Measurements from ENCODE around the gene DIPK2A. TPM values are rescaled to one million over a fixed set of nuclear protein-coding genes. Genes with fewer than 3 reads are reported as not detected.

The DIPK2A gene
- total and polyA plus RNA-seq, 2 experiments from 2014 or later, result 46.1 to 90.8 TPM

- H3K27ac ChIP-seq, result no peak overlapping the region
- no peaks in the 10 kb centered on the region for H3K9me3 ChIP-seq (ENCODE audit: low read depth)
- no peak for TF ChIP-seq EZH2 (IDR thresholded peaks at IDR 0.05; ENCODE audit: borderline replicate concordance)
- TF ChIP-seq EZH2phosphoT487 (IDR thresholded peaks at IDR 0.05; ENCODE audit: low read depth, severe bottlenecking, unreplicated experiment), result no peak
- no peak for TF ChIP-seq CTCF (IDR thresholded peaks at IDR 0.05; ENCODE audit: poor library complexity)
- 100% methylated on average over 1 of the region's 1 CpG for WGBS (ENCODE audit: low lambda C conversion rate, missing lambda C conversion rate)
- H3K79me2 ChIP-seq, result no peaks in the 10 kb centered on the region
- no peak for DNase-seq (ENCODE audit: low spot score)
- H3K4me3 ChIP-seq, result no peak overlapping the region
- H3K27me3 ChIP-seq, result no peaks in the 10 kb centered on the region
- H3K4me1 ChIP-seq (ENCODE audit: insufficient read depth), result no peaks in the 10 kb centered on the region
- H3K9me2 ChIP-seq (replicated peaks; ENCODE audit: insufficient read depth), result no peaks in the 10 kb centered on the region
- H3K36me3 ChIP-seq (replicated peaks; ENCODE audit: insufficient read depth, low read depth), result no peaks in the 10 kb centered on the region
- no peak overlapping the region for H3K4me2 ChIP-seq
- H2AFZ ChIP-seq, result no peak overlapping the region
- peaks cover 3% of the 10 kb centered on the region for H4K20me1 ChIP-seq (ENCODE audit: insufficient read depth, poor library complexity, severe bottlenecking)
Measured at GRCh38 chr3:143961342-143961741, 10.3 kb upstream of the DIPK2A start.

GRCh38 chr3:143963946-143964345 is 7.7 kb upstream of the DIPK2A start:
- H3K79me2 ChIP-seq, result no peaks in the 10 kb centered on the region
- H3K4me3 ChIP-seq, result no peak overlapping the region
- no peak for DNase-seq (ENCODE audit: low spot score)
- H3K4me2 ChIP-seq, result no peak overlapping the region
- peaks cover 3% of the 10 kb centered on the region for H4K20me1 ChIP-seq (ENCODE audit: insufficient read depth, poor library complexity, severe bottlenecking)
- TF ChIP-seq EZH2phosphoT487 (IDR thresholded peaks at IDR 0.05; ENCODE audit: low read depth, severe bottlenecking, unreplicated experiment) (no peak), EZH2 (IDR thresholded peaks at IDR 0.05; ENCODE audit: borderline replicate concordance) (no peak), CTCF (IDR thresholded peaks at IDR 0.05; ENCODE audit: poor library complexity) (no peak)
- no peak overlapping the region for H2AFZ ChIP-seq
- no peaks in the 10 kb centered on the region for H3K9me3 ChIP-seq (ENCODE audit: low read depth)
- H3K4me1 ChIP-seq (ENCODE audit: insufficient read depth), result no peaks in the 10 kb centered on the region
- H3K27ac ChIP-seq, result no peak overlapping the region
- no peaks in the 10 kb centered on the region for H3K9me2 ChIP-seq (replicated peaks; ENCODE audit: insufficient read depth)
- H3K36me3 ChIP-seq (replicated peaks; ENCODE audit: insufficient read depth, low read depth), result no peaks in the 10 kb centered on the region
- no peaks in the 10 kb centered on the region for H3K27me3 ChIP-seq
- 88% methylated on average over 6 of the region's 6 CpGs for WGBS (ENCODE audit: low lambda C conversion rate, missing lambda C conversion rate)

- Histone ChIP-seq H3K79me2 (peaks cover 33% of the 10 kb centered on the region), H3K4me3 (peak overlapping the region; percentile 87), H4K20me1 (ENCODE audit: insufficient read depth, poor library complexity, severe bottlenecking) (no peaks in the 10 kb centered on the region), H3K36me3 (replicated peaks; ENCODE audit: insufficient read depth, low read depth) (no peaks in the 10 kb centered on the region), H3K27ac (peak overlapping the region; percentile 93), H3K27me3 (no peaks in the 10 kb centered on the region), H3K4me2 (peak overlapping the region; percentile 84), H3K4me1 (ENCODE audit: insufficient read depth) (peaks cover 11% of the 10 kb centered on the region), H2AFZ (peak overlapping the region; percentile 87), H3K9me2 (replicated peaks; ENCODE audit: insufficient read depth) (no peaks in the 10 kb centered on the region), H3K9me3 (ENCODE audit: low read depth) (no peaks in the 10 kb centered on the region)
- TF ChIP-seq EZH2 (IDR thresholded peaks at IDR 0.05; ENCODE audit: borderline replicate concordance), result no peak
- no peak for TF ChIP-seq CTCF (IDR thresholded peaks at IDR 0.05; ENCODE audit: poor library complexity)
- TF ChIP-seq EZH2phosphoT487 (IDR thresholded peaks at IDR 0.05; ENCODE audit: low read depth, severe bottlenecking, unreplicated experiment), result no peak
- WGBS (ENCODE audit: low lambda C conversion rate, missing lambda C conversion rate), result 2% methylated on average over 35 of the region's 37 CpGs
- DNase-seq (ENCODE audit: low spot score), result peak; percentile 72
Measured at GRCh38 chr3:143970773-143971358, 757 bp upstream of the DIPK2A start.

Measured in hepatocyte (in vitro differentiated cells).